HG03025 (cell line): ENCODE measurements around the gene MYG1.
"Not testable (repeated sequence)": the region's sequence is repeated elsewhere in the genome, so short reads cannot be mapped to it uniquely, and the experiment has no call there.

Experiments
- ATAC-seq: cut with Tn5 transposase; IDR thresholded peaks from one replicate; pipeline ENCODE4 v1.9.1; 2021; ENCODE audit warnings: mild to moderate bottlenecking, moderate library complexity; ENCODE audit not compliant: unreplicated experiment, low FRiP score

MYG1 gene

DNA sequence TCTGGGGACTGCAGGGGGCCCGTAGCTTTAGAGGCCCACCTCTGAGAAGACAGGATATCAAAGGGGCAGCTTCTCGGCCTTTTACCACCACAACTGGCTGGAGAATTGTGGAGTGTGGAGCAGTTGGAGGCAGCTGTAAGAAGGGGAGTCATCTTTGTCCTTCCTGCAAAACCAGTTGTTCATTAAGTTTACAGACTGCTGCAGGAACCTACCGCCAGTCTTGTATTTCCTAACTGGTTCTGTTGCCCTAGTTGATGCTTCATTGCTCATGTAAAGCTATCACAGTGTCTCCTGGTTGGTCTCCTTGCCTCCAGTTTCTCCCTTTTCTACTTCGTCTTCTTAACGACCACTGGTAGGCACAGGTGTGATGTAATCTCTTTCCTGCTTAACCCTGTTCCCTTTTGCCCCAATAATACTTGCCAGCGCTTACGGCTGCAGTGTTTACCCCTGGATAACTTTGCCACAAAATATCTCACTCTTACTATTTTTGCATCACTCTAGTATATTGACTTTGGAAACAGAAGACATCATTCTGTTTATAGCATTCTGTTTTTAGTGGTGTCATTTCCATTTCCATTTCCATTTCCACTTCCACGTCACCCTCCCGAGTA, 19.5 kb upstream of the MYG1 start:
- no peak for ATAC-seq

DNA sequence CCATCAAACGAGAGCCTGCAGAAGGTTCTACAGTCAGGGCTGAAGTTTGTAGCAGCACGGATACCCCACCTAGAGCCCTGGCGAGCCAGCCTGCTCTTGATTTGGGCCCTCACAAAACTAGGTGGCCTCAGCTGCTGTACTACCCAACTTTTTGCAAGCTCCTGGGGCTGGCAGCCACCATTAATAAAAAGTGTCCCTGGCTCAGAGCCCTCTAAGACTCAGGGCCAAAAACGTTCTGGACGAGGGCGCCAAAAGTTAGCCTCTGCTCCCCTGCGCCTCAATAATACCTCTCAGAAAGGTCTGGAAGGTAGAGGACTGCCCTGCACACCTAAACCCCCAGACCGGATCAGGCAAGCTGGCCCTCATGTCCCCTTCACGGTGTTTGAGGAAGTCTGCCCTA, 13.0 kb upstream of the MYG1 start:
- no peak for ATAC-seq

DNA sequence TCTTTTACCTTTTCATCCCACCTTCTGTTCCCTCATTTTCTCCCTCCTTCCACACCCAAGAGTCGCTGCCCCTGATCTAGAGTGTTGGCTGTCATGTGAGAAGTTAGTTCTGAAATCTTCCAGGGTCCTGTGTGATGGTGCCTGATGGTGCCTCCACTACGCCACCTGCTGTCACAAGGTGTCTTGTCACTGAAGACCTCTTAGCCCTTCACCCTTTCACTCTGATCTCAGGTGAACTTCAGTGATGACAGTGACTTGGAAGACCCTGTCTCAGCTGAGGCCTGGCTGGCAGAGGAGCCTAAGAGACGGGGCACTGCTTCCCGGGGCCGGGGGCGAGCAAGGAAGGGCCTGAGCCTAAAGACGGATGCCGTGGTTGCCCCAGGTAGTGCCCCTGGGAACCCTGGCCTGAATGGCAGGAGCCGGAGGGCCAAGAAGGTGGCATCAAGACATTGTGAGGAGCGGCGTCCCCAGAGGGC, 11.7 kb upstream of the MYG1 start:
- ATAC-seq, result no peak

DNA sequence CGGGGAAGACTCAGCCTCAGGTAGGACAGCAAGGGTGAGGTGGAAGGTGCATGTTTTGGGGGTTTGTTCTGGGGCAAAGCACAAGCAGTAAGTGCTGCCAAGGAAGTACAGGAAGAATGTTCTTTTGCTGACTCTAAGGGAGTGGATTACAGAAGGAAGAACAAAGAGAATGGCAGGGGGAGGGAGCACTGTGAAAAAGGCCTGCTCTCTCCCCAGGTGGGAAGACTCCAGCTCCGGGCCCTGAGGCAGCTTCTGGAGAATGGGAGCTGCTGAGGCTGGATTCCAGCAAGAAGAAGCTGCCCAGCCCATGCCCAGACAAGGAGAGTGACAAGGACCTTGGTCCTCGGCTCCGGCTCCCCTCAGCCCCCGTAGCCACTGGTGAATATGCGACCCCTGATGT, 11.2 kb upstream of the MYG1 start:
- ATAC-seq, result no peak

DNA sequence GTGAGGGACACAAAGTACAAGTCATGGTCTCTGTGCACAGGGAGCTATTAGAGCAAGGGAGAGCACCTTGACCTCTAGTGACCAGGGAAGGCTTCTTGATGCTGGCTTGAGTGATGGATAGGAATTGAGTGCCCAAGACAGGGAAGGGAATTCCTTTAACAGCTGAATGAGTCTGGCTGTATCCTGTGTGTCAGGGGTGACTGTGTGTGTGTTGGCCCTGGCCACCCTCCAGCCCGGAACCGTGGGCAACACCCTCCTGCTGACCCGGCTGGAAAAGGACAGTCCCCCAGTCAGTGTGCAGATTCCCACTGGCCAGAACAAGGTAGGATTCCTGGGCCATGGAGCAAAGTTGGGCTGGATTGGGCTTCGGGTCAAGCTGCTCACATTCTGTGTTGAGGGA, 9.6 kb upstream of the MYG1 start:
- ATAC-seq, result no peak

DNA sequence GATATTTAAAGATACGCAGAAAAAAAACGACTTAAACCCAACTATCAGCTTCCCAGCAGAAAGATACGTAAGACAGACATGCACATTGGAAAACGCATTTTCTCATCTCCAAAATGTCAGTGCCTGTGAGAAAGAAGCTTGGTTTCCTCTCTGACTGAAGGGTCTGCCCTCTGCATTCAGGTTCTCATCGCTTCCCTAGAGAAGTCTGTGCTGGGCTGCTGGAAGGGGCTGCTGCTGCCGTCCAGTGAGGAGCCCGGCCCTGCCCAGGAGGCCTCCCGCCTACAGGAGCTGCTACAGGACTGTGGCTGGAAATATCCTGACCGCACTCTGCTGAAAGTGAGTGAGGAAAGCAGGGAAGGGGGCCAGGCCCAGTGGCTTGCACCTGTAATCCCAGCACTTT, 8.8 kb upstream of the MYG1 start:
- ATAC-seq, result no peak

DNA sequence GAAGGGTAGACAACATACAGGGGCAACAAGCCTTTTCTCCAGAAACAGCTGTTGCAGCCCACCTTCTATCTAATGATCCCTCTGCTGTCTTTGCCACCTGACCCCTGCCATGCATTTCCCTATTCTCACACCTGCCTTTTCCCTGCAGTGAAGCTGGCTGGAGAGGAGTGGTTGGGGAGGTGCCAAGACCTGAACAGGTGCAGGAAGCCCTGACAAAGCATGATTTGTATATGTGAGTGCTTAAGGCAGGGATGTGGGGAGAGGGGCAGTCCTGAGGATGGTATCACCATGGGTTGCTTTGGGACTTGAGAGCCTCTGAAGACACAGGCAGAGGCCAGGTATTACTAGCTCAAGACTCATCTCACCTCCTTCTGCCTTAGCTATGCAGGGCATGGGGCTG, 7.1 kb upstream of the MYG1 start:
- no peak for ATAC-seq

DNA sequence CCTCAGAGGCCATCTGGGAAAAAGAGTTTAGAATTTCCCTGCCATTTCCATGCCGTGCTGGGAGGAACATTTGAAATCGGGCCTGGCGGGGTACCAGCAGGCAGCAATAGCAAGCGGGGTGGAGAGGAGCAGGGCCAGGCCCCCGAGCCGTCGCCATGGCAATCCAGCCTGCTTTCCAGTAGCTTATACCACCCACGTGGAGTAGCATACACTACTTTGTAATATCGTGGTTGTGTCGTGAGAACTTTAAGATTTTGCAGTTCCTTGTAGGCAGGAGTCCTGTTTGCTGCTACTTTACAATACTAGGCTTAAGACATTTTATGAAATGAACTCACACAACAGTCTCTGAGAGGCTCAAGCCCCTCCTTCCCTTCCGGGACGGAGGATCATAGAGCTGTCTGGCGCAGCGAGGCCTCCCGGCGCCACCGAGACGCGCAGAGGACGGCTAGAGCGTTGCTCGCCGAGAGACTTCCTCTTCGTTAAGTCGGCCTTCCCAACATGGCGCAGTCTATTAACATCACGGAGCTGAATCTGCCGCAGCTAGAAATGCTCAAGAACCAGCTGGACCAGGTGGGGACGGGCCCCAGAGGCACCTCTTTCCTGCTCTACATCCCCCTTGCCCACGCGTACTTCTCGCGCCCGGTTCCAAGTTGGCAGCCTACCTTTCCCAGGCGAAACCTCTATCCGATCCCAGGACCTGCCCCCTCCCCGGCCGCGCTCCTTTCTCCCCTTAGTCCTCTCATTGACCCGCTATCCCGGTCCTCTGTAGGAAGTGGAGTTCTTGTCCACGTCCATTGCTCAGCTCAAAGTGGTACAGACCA, 4.2 kb upstream of the MYG1 start, which contains the start of gene PFDN5:
PFDN5 (plus strand) TSS at position 473 of the 821 bp plus-strand sequence; CDS start at position 499, 26 bp downstream.
- peak; percentile 59 for ATAC-seq

DNA sequence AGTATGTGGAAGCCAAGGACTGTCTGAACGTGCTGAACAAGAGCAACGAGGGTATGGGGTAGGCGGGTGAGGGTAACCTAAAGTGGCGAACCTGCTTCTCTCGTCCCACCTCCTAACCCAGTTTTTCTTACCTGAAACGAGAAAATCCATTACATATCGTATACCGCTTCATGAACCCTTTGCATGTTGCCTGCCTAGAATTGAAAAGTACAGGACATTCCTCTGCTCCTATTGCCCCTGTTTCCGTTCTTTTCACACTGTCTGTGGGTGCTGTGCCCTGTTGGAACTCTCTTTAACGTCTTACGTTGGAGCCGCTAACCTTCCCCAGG, 3.6 kb upstream of the MYG1 start:
- ATAC-seq, result no peak

DNA sequence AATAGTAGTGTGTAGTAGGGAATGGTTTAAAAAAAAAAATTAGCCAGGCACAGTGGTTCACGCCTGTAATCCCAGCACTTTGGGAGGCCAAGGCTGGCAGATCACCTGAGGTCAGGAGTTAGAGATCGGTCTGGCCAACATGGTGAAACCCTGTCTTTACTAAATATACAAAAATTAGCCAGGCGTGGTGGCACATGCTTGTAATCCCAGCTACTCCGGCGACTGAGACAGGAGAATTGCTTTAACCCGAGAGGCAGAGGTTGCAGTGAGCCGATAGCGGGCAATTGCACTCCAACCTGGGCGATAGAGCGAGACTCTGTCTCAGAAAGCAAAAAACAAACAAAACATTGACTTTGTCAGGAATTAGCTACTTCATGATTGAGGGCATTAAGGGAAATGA, 2.4 kb upstream of the MYG1 start:
- not testable (repeated sequence) for ATAC-seq

DNA sequence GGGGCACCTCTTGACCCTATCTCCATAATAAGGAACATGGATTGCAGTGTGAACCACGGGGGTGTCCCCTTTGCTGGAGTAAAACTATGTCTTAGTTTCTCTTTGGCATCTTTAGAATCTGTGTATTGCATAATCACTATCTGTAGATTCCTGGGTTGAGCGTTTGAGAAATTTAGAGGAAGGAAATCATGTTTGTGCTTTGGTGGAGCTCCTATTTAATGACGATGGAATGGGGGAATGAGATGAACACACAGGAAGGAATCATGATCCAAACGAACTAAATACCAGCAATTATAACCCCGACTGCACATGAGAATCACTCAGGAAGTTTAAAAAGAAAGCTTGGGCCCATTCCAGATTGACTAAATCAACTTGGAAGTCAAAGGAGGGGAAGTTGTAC, 1.3 kb upstream of the MYG1 start:
- no peak for ATAC-seq

DNA sequence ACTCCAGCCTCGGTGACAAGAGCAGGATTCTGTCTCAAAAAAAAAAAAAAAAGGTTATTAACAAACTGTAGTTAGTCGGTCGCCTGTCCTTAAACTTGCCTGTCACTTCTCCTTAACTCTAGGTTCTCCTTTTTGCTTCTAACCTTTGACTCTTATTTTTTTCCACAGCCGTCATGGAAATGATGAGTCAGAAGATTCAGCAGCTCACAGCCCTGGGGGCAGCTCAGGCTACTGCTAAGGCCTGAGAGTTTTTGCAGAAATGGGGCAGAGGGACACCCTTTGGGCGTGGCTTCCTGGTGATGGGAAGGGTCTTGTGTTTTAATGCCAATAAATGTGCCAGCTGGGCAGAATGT, 418 bp upstream of the MYG1 start:
- ATAC-seq, result no peak

DNA sequence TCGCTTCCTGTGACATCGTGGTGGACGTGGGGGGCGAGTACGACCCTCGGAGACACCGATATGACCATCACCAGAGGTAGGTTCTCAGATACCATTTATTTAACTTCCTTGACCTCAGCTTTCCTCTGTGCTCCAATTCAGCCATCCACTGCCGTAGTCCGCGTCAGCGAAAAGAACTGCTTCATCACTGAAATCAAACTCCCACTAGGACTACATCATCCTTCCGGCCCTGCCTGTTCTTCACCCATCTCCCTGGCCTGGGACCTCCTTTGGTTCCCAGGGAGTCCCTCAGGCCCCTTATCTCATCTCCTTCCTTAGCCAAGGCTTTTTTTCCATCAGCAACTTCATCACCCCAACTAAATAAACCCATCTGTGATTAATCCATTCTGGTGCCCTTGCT, 692 bp downstream of the MYG1 start:
- no peak for ATAC-seq

DNA sequence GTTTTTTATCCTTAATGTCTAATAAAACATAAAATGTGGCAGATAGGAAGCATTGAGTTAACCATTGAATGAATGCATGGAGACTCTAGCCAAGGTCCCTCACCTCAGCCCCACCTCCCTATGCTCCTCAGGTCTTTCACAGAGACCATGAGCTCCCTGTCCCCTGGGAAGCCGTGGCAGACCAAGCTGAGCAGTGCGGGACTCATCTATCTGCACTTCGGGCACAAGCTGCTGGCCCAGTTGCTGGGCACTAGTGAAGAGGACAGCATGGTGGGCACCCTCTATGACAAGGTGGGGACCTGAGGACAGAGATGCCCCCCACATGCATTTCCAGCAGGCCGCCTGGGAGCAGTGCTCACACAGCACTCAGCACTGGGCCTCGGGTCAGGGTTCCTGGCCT, 3.4 kb downstream of the MYG1 start:
- no peak for ATAC-seq

DNA sequence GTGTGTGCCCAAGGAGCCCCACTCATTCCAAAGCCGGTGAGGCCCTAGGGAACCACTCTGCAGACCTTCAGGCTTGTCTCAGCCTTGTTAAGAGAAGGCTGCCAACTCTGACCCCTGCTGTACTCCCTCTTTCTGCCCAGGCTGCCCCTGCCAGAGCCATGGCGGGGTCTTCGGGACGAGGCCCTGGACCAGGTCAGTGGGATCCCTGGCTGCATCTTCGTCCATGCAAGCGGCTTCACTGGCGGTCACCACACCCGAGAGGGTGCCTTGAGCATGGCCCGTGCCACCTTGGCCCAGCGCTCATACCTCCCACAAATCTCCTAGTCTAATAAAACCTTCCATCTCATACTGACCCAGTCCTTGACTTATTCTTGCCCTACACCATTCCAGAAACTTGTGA, 7.3 kb downstream of the MYG1 start:
- ATAC-seq, result no peak

DNA sequence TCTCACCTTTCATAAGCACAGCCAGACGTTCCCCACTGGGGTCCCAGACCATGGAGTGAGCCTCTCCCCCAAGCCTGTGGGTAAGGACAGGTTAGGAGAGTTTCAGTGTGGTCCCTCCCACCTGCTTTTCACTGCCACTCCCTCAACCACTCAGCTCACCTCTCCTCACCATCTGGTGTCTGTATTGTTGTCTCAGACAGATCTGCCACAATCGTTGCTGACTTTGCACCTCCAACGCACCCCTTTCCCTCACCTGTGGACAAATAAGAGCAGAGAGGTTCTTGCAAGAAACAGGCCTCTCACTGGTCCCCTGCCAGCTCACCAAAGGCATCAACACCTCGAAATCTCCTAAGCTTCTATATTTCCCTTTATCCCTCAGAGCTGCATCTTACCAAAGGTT, 8.8 kb downstream of the MYG1 start:
- ATAC-seq, result no peak

DNA sequence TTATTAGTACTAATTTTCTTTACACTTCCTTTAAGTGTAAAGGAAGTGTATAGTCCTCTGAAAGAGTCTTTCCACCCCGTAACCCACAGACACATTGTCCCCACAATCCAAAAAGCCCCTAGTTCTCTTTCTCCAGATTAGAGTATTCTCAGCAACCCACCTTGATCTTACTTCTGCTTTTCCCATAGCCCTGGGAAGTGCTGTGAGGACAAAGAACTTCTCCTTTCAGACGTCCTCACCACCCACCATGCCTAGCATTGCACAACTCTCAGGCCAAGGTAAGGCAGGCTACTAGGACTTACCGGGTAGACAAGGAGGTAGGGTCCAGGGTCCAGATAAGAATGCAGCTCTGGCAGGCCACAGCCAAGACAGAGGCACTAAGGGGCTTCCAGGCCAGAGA, 14.5 kb downstream of the MYG1 start:
- ATAC-seq, result no peak

DNA sequence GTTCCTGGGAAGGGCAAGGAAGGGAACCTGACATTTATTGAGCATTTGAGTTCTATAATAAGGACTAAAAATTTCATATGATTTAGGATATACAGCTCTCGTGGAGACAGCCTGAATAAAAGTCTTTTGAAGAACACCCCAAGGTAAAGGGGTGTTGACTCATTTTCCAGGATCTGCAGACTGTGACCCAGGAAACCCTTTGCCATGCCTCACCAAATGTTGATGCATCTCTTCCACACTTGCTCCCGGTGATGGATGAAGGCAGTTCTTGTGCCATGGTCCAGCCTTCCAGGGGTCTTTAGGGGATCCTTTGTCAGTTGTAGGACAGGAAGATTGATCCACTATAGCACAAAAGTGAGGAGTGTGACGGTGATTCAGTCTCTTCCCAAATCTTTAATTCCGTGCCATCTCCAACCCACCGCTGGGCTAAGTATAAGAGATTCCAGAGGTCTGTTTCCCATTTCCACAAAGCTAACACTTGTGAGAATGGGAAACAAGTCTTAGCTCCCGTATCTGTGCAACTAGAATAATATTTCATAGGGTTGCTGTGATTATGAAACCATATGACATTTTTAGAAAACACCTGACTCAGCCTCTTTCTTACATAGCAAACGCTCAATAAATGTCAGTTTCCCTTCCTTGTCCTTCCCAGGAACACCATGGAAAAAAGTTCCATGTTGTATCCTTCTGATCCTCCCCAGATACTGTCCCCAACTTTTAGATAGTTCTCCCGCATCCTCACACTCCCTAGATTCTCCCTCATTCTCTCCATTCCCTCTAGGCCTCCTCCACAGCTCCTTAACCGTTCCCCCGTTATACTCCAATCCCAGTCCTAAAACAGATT, 21.1 kb downstream of the MYG1 start:
- ATAC-seq, result no peak

DNA sequence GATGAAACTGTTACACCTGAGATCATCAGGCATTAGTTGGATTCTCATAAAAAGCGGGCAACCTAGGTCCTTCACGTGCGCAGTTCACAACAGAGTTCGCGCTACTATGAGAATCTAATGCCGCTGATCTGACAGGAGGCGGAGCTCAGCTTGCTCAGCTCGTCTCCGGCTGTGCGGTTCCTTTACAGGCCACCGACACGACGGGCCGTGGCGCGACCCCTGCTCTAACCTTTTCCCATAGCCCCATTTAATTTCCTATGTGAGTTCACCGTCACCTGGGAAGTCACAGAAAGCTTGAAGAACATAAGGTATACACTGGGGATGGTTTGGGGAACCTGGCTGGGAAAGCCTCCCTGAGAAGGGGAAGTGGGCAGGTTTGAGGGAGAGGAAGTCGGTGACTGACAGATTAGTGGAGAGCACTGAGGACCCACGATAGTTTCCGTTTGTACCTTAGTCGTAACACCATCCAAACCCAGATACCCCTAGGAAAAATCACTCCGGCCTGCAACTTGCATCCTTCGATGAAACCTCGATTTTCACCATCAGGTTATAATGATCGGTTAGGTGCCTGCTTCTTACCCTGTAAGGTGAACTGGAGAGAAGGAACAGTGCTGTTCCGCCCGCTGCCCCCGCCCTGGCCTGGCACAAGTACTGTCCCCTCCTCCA, 24.8 kb downstream of the MYG1 start:
- ATAC-seq, result no peak

DNA sequence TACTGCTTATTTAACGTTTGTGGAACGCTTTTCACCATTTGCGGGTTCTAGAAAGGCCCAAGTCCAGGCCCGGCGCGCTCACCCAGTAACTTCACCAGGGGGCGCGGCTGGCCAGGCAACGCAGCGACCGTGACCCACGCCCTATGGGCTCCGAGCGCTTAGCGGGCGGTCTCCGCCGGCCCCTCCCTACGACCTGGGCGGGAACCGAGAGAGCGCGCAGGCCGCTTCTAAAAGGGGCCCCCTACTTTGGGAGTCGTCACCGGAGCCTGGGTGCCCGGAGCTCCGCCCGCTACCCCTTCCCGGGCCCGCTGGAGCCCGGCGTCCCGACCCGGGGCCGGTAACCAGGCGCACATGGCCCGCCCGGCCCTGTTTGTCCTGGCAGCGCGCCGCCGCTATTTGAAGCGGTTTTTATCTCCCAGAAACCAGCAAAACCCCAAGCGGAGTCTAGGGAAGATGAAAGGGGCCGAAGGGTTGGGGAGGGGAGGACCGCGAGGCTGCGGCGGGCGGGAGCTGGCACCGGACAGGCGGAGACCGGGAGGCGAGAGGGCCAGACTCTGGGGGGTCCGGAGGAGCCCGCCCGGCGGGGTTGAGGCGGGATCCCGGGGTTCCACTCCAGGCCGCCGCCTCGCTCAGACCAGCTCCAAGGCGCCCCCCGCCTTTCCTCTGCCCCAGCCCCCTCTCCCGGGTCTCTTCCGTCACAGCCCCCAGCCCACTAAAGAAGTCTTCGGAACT, 25.4 kb downstream of the MYG1 start:
- ATAC-seq, result peak; percentile 44
